HG02840 (cell line): ENCODE results near the gene GLI3.
A peak's percentile ranks its signal among the peaks of the same experiment; 100 is the strongest.

Experiments
- ATAC-seq: cut with Tn5 transposase; IDR thresholded peaks from one replicate; pipeline ENCODE4 v1.9.1; 2021; ENCODE audit warnings: mild to moderate bottlenecking, moderate library complexity, moderate number of reproducible peaks; ENCODE audit not compliant: unreplicated experiment, low FRiP score

Gene GLI3

DNA sequence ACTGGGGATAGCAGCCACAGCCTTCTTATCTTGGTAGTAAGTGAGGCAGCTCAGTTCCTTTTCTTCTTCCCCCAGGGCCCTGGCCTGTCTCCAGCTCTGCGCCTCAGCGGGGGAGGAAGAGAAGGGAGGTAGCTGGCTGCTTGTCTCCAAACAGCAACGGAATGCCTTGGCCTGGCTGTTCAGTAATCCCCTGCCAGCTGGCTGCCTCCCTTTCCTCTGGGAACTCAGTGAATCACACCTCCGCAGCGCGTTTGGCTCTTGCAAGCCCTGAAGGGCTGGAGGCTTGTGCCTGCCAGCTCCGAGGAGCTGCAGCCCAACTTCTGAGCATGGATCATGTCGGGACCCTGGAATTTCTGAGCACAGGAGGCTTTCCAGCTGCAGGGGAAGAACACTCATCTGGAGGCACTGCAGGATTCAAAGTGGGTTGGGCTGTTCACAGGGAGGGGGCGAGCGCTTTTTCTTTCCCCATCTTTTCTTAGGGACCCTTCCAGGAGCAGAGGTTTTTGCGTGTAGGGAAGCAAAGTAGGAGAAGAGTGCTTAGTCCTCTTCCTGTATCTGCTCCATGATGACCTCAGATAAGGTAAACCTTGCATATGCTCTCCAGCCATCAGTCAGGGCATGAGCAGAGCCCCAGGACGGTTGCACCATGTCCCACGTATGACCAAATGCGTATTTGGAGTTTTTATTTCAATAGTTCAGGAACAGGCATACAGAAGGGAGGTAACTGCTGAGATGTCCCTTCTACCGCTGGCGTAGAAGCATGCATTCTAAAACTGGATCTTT, 280.9 kb downstream of the GLI3 start:
- ATAC-seq = no peak

- ATAC-seq = no peak
These were observed 281.6 kb downstream of the GLI3 start for GRCh38 chr7:41955451-41955850.

DNA sequence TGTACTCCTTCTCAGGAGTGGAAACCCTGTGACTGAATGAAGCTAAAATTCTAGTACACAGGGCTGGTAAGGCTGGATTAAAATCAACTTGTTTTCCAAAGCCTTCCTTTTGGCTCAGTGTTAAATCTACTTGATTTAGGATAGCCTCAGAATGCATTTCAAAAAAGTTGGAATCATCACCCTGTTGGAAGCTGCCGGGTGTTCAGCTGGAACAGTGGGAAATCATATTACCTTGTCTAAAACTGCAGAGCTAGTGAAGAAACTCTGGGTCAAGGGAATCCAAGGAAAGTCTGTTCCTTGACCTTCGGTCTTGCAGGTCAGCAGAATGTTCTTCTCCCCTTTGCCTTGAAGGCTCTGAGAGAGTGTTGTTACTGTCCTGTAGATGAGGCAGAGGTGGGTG, 282.0 kb downstream of the GLI3 start:
- ATAC-seq = no peak

DNA sequence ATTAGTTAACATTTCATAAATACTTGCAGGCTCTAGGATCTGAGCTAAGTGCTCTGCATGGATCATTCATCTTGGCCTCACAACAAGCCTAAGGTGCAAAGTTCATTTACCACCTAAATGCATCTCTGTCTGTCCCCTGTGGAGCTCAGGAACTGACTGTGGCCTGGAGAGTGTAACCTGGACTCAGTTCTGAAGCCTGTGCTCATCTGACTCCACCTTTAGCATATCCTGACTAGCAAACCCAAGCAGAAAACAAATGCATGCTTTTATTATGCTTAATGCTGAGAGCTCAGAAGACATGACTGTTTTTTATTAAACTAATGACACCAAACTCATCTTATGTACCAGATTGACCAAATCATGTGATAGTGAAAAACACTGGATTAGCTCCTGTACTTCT, 288.5 kb downstream of the GLI3 start:
- no peak for ATAC-seq

DNA sequence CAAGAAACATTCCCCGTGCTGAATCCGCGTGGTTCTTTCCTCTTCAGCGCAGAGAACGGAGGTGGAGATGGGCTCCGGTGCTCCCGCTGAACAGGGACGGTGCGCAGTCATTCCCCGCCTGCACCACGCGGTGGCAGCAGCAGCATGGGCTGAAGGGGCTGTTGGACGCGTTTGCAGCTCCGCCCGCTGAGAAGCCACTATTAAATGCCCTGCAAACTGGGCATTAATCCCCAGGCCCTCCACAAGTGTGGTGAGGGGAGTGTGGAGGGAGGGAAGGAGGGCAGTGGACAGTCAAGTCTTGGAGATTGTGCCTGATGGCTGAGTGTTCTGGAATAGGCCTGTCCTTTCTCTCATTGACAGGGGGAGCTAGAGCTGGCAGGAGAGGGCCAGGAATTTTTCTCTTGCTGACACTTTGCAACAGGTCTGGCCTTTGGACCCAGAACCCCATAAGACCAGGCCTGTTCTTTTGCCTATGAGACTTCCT, 293.9 kb downstream of the GLI3 start:
- peak; percentile 87 for ATAC-seq

DNA sequence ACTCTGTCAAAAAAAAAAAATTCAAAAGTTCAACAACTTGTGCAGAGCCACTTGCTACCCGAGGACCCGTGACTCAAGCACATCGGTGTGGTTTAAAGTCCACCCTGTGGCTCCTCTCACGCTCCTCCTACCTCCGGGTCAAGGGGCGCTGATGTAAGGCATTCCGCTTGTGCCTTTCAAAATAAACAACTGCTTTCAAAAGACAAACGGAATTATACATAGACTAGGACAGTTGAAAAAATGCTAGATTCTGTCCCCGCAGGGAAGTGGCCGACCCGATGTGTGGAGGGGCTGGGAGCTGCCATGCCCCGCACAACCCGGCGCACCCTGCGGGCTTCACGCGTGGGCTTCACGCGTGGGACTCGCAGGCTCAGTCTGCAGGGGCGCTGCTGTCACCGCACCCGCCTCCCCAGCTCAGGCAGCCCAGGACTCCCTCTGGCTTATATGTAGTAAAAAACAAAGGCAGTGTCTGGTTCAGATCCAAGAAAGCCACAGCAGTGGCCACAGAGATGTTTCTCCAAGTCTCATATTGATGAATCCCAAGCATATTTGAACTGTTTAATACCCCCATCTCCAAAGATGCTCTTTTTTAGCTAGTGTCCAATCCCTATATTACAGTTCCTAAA, 294.4 kb downstream of the GLI3 start:
- peak; percentile 17 for ATAC-seq

DNA sequence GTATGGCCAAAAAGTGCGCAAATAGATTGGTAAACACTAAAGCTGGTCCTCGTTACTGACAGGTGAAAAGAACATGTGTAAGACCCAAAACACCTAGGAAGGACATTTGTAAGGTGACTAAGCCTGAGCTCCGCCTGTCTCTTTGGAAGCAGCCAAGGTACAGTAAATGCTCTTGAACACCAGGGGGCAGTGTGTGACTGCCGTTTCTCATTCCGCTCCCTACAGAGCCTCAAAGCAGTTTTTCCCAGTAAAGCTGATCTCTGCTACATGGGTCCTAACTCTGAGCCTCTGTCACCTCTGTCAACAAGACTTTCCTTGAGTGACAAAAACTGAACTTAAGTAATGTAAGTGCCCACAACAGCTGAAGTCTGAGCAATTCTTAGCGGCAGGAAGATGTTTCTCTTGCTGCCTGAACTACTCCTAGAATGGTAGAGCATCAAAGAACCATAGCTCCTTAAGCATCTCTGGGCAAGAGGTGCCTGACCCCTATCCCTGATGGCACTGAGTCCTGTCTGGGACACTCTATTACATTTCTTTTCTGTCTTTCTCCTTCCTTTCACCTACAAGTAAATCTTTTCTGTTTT, 296.2 kb downstream of the GLI3 start:
- ATAC-seq = peak; percentile 70

- no peak for ATAC-seq
These were observed 298.6 kb downstream of the GLI3 start for GRCh38 chr7:41938371-41938770.

DNA sequence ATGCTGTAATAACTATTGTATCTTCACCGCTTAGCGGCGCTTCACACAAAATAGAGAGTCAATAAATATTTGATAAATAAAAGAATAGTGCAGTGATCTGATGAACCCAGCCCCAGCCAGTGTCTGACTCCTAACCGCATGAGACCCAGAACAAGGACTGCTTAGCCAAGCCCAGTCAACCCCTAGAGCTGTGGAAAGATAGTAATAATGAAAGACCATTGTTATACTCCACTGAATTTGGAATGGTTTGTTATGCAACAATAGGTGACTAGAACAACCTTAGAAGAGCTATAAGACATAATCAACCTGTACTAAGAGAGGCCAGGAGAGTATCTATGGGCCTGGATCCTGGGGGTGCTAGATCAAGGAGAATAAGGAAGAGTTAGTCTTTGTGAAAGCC, 303.6 kb downstream of the GLI3 start:
- ATAC-seq = no peak

GRCh38 chr7:41931263-41931646, 305.8 kb downstream of the GLI3 start:
- ATAC-seq = no peak

- ATAC-seq = no peak
These were observed 306.3 kb downstream of the GLI3 start for GRCh38 chr7:41930538-41931262.

- ATAC-seq = no peak
These were observed 308.2 kb downstream of the GLI3 start for GRCh38 chr7:41928781-41929180.

DNA sequence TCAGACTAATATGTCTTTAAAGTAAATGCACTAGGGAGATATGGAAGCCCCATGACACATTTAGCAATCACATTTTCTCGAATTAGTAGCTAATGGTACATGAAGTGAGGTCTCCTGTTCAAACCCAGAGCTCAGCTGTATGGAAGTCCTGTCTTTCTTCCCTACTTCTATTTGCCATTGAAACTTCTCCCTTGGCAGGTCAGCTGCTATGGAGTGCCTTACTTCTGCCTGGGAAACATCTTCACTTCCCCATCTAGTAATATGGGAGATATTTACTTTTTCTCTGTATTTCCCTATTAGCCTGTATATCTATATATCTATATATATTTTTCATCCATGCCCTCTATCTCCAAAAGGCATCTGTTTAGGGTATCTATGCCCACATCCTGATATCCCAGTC, 308.8 kb downstream of the GLI3 start:
- no peak for ATAC-seq

GRCh38 chr7:41927380-41927779, 309.6 kb downstream of the GLI3 start:
- ATAC-seq = no peak

- no peak for ATAC-seq
These were observed 311.1 kb downstream of the GLI3 start for GRCh38 chr7:41925946-41926345.

DNA sequence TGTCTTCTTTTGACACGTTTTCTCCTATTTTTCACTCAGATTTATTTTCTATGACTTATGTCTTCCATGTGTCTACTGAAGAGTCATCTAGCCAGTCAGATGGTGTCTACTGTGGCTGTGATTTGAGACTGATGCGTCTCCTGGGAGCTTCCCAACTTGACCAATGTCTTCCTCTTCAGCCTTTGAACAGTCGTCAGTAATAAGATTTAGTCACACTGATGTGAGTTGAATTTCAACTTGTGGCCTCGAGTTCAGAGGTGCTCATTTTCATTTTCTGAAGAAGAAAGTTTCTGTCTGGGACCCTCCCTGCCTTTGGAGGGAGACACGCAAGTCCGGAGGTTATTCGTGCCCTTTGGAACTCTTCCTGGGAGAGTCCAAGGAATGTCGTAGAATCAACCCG, 312.2 kb downstream of the GLI3 start:
- no peak for ATAC-seq

DNA sequence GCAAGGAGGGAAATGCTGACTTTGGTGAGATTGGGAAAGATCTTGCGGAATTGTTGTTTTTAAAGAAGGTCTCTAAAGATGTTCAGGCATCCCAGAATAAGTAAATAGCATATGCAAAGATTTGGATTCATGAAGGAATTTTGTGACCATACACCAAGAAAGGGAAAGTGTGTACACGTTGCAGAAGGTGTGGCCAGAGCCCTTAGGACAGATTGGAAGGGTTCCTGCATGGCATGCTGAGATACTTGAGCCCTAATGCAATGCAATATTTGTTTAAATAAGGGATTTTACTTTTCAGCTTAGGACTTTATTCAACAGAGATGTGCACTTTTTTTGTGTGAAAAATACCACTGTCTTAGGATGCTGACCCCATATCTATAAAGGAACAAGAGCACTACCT, 314.6 kb downstream of the GLI3 start:
- ATAC-seq = no peak

GRCh38 chr7:41921453-41921981, 315.5 kb downstream of the GLI3 start:
- ATAC-seq = no peak

- no peak for ATAC-seq
These were observed 318.4 kb downstream of the GLI3 start for GRCh38 chr7:41918597-41918996.

DNA sequence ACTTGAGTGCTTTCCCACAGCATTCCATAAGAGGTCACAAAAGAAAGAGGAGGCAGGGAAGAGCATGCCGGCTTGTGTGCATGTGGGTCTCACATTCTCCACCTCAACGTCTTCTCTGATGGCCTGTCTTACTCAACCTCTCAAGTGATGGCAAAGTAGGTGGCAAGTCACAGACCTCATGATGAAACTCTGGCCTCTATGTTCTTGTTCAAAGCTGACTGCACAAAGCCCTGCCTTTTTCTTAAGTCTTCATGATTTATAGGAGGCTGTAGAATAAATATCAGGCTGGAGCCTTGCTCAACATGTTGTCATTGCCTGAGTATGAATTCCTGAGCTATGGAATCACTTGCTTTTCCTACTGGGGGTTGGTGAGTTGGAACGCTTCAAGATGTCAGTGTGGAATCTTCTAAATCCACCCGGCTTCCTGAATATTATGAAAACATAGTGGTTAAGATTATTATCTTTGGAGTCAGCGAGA, 320.5 kb downstream of the GLI3 start:
- no peak for ATAC-seq

GRCh38 chr7:41915871-41916270, 321.1 kb downstream of the GLI3 start:
- no peak for ATAC-seq
